WI38 (cell line): ENCODE data around the gene ZBTB8B.

Source experiments
- H3K4me3 ChIP-seq: 2 replicates; pipeline ENCODE4 v1.5.1; 2011; ENCODE audit warnings: low read depth, mild to moderate bottlenecking, control low read depth, low read length
- TF ChIP-seq, protein P1 (sequence below): IDR thresholded peaks from 2 replicates; pipeline ENCODE4 v1.5.1; 2012; ENCODE audit warnings: low read depth, mild to moderate bottlenecking, control low read depth, low read length

Gene ZBTB8B

DNA sequence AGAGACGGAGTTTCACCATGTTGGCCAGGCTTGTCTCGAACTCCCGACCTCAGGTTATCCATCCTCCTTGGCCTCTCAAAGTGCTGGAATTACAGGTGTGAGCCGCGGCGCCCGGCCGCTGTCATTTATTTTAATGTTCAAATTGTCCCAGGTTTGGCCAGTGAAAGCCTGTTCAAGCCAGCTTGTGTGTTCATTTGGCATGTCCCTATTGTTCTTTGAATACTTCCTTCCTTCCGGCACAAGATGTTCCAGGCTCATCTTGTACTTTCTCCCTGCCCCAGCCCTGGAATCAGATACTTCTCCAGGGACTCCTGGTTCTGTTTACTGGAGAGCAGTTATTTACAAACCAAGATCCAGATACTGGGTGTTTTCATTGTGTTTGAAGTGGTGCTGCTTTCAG lies 37.0 kb downstream of the ZBTB8B start:
- no peak overlapping the region for H3K4me3 ChIP-seq
- TF ChIP-seq, protein P1, sequence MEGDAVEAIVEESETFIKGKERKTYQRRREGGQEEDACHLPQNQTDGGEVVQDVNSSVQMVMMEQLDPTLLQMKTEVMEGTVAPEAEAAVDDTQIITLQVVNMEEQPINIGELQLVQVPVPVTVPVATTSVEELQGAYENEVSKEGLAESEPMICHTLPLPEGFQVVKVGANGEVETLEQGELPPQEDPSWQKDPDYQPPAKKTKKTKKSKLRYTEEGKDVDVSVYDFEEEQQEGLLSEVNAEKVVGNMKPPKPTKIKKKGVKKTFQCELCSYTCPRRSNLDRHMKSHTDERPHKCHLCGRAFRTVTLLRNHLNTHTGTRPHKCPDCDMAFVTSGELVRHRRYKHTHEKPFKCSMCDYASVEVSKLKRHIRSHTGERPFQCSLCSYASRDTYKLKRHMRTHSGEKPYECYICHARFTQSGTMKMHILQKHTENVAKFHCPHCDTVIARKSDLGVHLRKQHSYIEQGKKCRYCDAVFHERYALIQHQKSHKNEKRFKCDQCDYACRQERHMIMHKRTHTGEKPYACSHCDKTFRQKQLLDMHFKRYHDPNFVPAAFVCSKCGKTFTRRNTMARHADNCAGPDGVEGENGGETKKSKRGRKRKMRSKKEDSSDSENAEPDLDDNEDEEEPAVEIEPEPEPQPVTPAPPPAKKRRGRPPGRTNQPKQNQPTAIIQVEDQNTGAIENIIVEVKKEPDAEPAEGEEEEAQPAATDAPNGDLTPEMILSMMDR, result no peak

DNA sequence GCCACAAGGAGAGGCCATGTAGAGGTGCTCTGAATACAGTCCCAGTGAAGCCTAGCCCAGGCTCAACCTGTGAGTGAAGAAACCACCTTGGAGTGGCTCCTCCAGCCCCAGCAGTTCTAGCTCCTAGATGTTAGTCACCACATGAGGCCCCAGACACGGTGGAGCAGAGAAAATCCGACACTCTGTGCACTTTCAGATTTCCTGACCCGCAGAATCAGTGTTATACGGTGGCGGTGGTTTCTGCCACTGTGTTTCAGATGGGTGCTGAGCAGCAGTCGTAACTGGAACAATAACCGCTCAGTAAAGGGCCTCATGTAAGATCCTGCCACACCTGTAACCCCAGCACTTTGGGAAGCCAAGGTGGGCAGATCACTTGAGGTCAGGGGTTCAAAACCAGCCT lies 38.3 kb downstream of the ZBTB8B start:
- TF ChIP-seq, protein P1, result no peak
- H3K4me3 ChIP-seq, result no peak overlapping the region

DNA sequence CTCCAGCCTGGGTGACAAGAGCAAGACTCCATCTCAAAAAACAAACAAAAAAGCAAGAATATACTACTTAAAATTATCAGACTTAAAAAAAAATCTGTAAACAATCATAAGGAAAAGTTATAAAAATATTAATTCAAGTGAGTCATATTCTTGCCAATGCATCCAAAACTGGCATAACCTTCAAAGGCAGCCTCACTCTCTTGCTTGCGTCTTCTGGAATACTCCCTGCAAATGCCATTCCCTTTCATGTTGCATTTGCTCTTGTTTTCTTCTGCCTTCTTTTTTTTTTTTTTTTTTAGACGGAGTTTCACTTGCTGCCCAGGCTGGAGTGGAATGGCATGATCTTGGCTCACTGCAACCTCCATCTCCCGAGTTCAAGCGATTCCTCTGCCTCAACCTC lies 42.1 kb downstream of the ZBTB8B start:
- H3K4me3 ChIP-seq, result no peak overlapping the region
- TF ChIP-seq, protein P1, result no peak

DNA sequence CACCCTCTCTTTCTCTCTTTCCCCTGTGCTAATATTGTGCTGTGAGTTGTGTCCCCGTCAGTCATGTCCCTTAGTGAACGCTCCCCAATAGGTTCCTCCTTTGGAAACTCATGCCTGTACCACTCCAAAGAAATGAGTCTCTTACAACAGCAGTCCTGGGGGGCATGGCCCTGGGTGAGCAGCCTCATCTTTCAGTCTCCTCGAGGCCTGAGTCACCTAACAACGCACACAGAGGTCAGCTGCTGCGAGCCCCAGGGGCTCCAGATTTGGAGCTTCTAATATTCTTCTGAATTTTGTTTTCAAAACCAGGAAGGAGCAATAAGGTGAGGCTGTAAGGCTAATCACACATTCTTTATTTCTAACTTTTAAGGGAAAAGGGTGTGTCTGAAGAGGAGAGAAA lies 43.9 kb downstream of the ZBTB8B start:
- H3K4me3 ChIP-seq, result no peak overlapping the region
- TF ChIP-seq, protein P1, result no peak

DNA sequence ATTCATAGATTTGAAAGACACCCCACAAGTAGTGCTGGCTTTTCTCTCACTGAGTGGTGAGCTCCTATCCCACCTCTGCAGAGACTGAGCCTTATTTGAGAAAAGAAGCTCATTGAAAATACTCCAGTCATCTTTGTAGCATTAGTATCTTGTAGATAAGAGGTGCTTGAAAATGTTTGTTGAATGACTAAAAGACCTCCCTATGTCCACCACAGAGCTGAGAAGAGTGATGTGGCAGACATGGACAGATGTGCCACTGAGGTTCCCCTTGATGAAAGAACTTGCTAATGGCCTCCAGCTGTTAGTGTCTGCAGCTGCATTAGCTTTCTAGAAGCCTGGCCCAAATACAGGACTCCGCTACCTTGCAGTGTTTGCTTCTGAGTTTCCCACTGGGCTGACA lies 45.1 kb downstream of the ZBTB8B start:
- TF ChIP-seq, protein P1, result no peak
- H3K4me3 ChIP-seq, result no peak overlapping the region
